Upper lobe of left lung (tissue), 6 donors: ENCODE results near the gene TTC34. TPM values are rescaled to one million over a fixed set of nuclear protein-coding genes. Genes with fewer than 3 reads are reported as not detected.

Experiments
- ATAC-seq, 2 donors: fragments of 200-7000 bp; cut with Tn5 transposase; one replicate each; pipeline ENCODE4 v1.9.1; 2022; ENCODE audit warnings: mild to moderate bottlenecking in 2 of 2, moderate library complexity in 2 of 2; ENCODE audit not compliant: low FRiP score in 2 of 2
- DNase-seq, 2 donors: peaks; one replicate each; pipeline ENCODE4 v3.0.0-alpha.2; 2019 to 2020
- H3K27ac ChIP-seq, 4 donors: fragments of 200-600 bp; sonication (generic); one replicate each; pipeline ENCODE4 v1.5.1; 2016 to 2019
- H3K27me3 ChIP-seq, 4 donors: fragments of 200-600 bp; sonication (generic); one replicate each; pipeline ENCODE4 v1.5.1; 2017 to 2019
- H3K36me3 ChIP-seq, 4 donors: fragments of 200-600 bp; sonication (generic); one replicate each; pipeline ENCODE4 v1.5.1; 2016 to 2019
- H3K4me1 ChIP-seq, 4 donors: fragments of 200-600 bp; sonication (generic); one replicate each; pipeline ENCODE4 v1.5.1; 2018 to 2019
- H3K4me3 ChIP-seq, 4 donors: fragments of 200-600 bp; sonication (generic); one replicate each; pipeline ENCODE4 v1.5.1; 2017 to 2019; ENCODE audit warnings: mild to moderate bottlenecking in 2 of 4, moderate library complexity in 1 of 4
- H3K9me3 ChIP-seq, 4 donors: fragments of 200-600 bp; sonication (generic); one replicate each; pipeline ENCODE4 v1.5.1; 2018 to 2019
- CTCF ChIP-seq, 6 experiments: fragments of 450-650 bp in 4 of 6; fragments of 200-600 bp in 2 of 6; sonication (generic) in 2 of 6; IDR thresholded peaks; one replicate each; pipeline ENCODE4 v1.5.1; 2016 to 2019; ENCODE audit warnings: antibody characterized with exemption in 6 of 6
- EP300 ChIP-seq, 4 donors: sonication (generic); formaldehyde crosslinking; IDR thresholded peaks; one replicate each; pipeline ENCODE4 v1.5.1; 2017; ENCODE audit warnings: antibody characterized with exemption in 4 of 4, control low read depth in 2 of 4
- POLR2A ChIP-seq, 4 donors: fragments of 450-650 bp; IDR thresholded peaks; one replicate each; pipeline ENCODE4 v1.5.1; 2016 to 2017; ENCODE audit warnings: antibody characterized with exemption in 4 of 4, mild to moderate bottlenecking in 2 of 4
- POLR2AphosphoS5 ChIP-seq, 2 donors: sonication (generic); formaldehyde crosslinking; IDR thresholded peaks; one replicate each; pipeline ENCODE4 v1.5.1; 2017; ENCODE audit warnings: antibody characterized with exemption in 2 of 2
- WGBS, 2 donors: methylation state at CpG; one replicate each; pipeline ENCODE4 v1.1.5; 2017 to 2018; 5-methylcytosine and 5-hydroxymethylcytosine counted together
- total RNA-seq, 6 donors: library from RNA; depleted of rRNA in 4 of 6; stranded (reverse); fragments of >200 nt in 4 of 6; gene quantifications; one replicate each; pipeline versions ENCODE4 v1.1.0 to v1.2.1, GENCODE V29; 2016 to 2021
- donor health status: DM: no; HTN: no; CAD: no; lungs with moderate emphysema.
- donor health status: DM: no; HTN: yes; CAD: no; lungs with severe emphysema.

Gene TTC34
- total RNA-seq, 6 donors from 2014 or later: 0.76 to 4.2 (median 2.1) TPM

- Histone ChIP-seq H3K27ac (no peak overlapping the region), H3K36me3 (no peaks in the 10 kb centered on the region), H3K4me1 (peaks cover 0 to 6% (median 0%) of the 10 kb centered on the region in 4 donors), H3K9me3 (peaks cover 0 to 3% (median 0%) of the 10 kb centered on the region in 4 donors), H3K4me3 (no peak overlapping the region), H3K27me3 (no peaks in the 10 kb centered on the region)
- ATAC-seq (no peak), DNase-seq (peak in 1 of 2 donors; percentile 41)
- 88 to 91% methylated on average over 11 of the region's 11 CpGs for WGBS, 2 donors
- TF ChIP-seq POLR2A (IDR thresholded peaks at IDR 0.05): no peak
Observed at GRCh38 chr1:2817784-2818564, 16.5 kb upstream of the TTC34 start.

- Histone ChIP-seq H3K27me3 (no peaks in the 10 kb centered on the region), H3K4me3 (no peak overlapping the region), H3K27ac (no peak overlapping the region), H3K9me3 (peaks cover 0 to 14% (median 0%) of the 10 kb centered on the region in 4 donors), H3K36me3 (no peaks in the 10 kb centered on the region), H3K4me1 (peaks cover 0 to 2% (median 0%) of the 10 kb centered on the region in 4 donors)
- TF ChIP-seq POLR2A (IDR thresholded peaks at IDR 0.05) (no peak), CTCF (IDR thresholded peaks at IDR 0.05) (no peak), POLR2AphosphoS5 (IDR thresholded peaks at IDR 0.05) (no peak), EP300 (IDR thresholded peaks at IDR 0.05) (no peak)
- no peak for DNase-seq
- no peak for ATAC-seq
- WGBS, 2 donors: 83 to 88% methylated on average over 15 of the region's 15 CpGs
Observed at GRCh38 chr1:2816786-2817185, 15.3 kb upstream of the TTC34 start.

- TF ChIP-seq EP300 (IDR thresholded peaks at IDR 0.05): no peak
- TF ChIP-seq POLR2AphosphoS5 (IDR thresholded peaks at IDR 0.05): no peak
- no peak for TF ChIP-seq POLR2A (IDR thresholded peaks at IDR 0.05)
- no peak for TF ChIP-seq CTCF (IDR thresholded peaks at IDR 0.05)
- ATAC-seq (no peak), DNase-seq (peak in 1 of 2 donors; percentile 56)
- no peaks in the 10 kb centered on the region for H3K27me3 ChIP-seq
- H3K4me3 ChIP-seq: no peak overlapping the region
- 65 to 69% methylated on average over 13 to 14 of the region's 15 CpGs for WGBS, 2 donors
- no peaks in the 10 kb centered on the region for H3K36me3 ChIP-seq
- no peak overlapping the region for H3K27ac ChIP-seq
- peaks cover 0 to 14% (median 0%) of the 10 kb centered on the region in 4 donors for H3K9me3 ChIP-seq
- no peaks in the 10 kb centered on the region for H3K4me1 ChIP-seq
Observed at GRCh38 chr1:2815551-2815950, 14.1 kb upstream of the TTC34 start.

- H3K27ac ChIP-seq: no peak overlapping the region
Observed at GRCh38 chr1:2814511-2815075, 13.1 kb upstream of the TTC34 start.

More at GRCh38 chr1:2814511-2815075, 13.1 kb upstream of the TTC34 start:
- DNase-seq: peak in 1 of 2 donors; percentile 52
- TF ChIP-seq CTCF (IDR thresholded peaks at IDR 0.05): no peak
- TF ChIP-seq POLR2A (IDR thresholded peaks at IDR 0.05): no peak
- no peak for TF ChIP-seq EP300 (IDR thresholded peaks at IDR 0.05)
- no peak for TF ChIP-seq POLR2AphosphoS5 (IDR thresholded peaks at IDR 0.05)
- no peak for ATAC-seq
- Histone ChIP-seq H3K27me3 (no peaks in the 10 kb centered on the region), H3K4me3 (no peak overlapping the region), H3K4me1 (no peaks in the 10 kb centered on the region), H3K9me3 (peaks cover 0 to 14% (median 0%) of the 10 kb centered on the region in 4 donors), H3K36me3 (no peaks in the 10 kb centered on the region)
- WGBS, 2 donors: 73 to 85% methylated on average over 14 to 24 of the region's 24 CpGs
